ENCODE measurements around the gene SGCD.

SGCD gene

DNA sequence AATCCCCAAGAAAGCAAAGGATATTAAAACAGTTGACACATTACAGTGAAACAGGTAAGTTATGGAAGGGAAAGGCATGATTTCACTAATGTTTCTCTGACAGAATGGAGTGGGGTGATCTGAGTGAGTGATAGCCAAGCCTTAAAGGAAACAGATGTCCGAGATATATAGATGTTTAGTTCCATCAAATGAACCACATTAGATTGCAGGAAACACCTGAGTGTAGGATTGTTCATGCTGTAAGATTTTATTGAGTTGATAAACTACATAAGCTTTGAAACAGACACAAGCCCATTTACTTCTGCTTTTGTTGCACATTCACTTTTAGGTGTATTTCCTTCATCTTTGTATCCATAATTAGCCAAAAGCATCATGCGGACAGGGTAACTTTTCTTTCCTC, 356.0 kb downstream of the SGCD start:
- in situ Hi-C loops (cut with MboI; ENCODE audit: low sequenced_read_pairs), result no loop called here

DNA sequence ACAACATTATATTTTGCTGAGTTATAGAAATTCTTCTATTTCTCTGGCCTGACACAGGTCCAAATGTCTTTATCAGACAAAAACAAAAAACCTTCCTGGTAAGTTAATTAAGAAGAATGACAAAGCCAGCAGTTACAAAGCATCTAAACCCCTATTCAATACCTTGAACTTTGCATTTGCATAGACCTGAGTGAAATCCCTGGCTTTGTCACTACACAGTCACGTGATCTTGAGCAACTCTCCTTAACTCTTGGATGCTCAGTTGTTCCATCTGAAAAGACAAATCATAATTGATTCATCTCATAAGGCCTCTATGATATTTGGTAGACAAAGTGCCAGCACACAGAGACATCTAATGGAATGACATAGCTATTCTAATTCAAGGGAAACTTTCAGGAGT, 356.5 kb downstream of the SGCD start:
- in situ Hi-C loops (cut with MboI; ENCODE audit: low sequenced_read_pairs), result no loop called here

DNA sequence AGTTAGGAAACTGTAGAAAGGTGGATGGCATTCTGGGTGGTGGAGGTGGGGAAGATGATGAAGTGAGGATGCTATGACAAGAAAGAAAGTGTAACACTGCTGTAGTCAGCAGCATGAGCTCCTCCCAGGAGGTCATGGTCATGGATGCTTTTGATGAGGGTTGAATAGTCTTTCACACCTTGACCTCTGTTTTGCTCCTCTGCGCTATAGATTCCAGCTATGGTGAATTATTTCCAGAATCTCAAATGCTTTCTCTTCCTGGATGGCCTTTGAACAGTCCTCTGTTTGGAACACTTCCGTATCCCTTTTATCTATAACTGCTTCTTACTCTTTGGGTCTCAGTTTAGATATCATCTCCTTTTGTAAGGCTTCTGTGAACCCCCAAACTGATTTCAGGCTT, 357.3 kb downstream of the SGCD start:
- in situ Hi-C loops (cut with MboI; ENCODE audit: low sequenced_read_pairs), result no loop called here

DNA sequence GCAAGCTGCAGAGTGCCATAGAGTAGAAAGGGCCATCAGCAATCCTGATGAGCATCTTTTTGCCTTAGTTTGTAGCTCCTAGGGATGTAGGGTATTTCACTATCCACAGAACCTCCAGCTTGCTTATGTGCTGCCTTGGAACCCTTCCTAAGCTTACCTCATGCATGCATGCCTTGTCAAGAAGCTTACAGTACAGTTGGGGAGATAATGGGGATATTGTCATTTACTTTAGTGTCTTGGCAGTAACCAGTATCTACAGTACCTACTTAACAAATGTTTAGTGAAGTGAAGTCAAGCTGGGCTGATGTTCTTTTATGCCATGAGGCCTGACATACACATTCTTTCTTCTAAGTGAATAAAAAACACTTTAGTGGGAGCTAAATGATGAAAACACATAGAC, 358.5 kb downstream of the SGCD start:
- in situ Hi-C loops (cut with MboI; ENCODE audit: low sequenced_read_pairs), result no loop called here

DNA sequence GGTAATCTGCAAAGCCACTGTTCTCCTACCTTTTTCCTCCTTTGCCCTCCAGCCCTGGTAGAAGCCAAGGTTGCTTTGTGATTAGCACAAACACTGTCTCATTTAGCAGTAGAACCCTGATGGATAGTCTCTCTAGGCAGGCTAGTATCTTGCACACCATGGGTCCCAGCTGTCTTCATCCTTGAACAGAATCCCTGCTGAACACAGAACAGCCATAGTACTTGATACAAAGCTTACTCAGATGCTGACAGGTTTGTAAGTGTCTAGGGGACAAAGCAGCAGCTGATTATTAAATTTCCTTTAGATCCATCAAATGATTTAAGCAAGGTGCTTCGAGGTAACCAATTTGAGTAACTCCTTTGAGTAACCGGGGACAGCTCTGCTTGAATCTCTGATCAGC, 359.4 kb downstream of the SGCD start:
- in situ Hi-C loops (cut with MboI; ENCODE audit: low sequenced_read_pairs), result no loop called here

DNA sequence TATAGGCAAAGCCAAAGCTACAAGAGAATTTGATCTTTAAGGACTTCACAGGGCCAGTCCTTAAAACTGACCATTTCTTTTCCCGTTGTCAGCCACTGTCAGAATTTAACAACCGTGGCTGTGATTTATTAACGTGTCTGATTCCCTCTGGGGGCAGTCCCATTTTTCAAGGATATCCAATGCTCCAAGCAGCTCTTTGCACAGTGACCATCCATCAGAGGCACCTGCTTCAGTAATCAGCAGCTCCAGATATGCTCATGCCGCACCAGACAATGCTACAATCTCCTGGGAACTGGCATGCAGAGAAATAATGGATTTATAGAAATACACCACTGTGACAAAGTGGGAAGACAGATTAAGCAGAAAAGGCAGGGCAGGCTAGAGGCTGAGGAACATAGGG, 359.8 kb downstream of the SGCD start:
- in situ Hi-C loops (cut with MboI; ENCODE audit: low sequenced_read_pairs), result no loop called here

DNA sequence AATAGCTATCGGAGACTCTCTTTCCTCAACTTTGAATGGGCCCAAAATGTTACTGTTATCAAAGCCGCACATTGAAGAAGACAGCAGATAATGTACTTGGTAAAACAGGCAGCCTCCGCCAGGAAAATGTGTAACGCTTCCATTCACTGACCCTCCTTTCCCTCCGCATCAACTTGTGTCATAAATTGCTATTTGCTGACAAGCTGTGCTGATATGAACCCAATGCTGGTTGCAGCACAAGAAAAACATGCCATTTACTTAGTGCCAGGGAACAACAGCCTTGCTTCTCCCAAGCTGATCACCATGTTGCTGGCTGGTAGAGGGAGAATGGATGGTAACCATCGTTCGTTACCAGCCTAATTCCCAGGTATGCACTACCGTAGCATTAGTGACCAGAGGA, 360.6 kb downstream of the SGCD start:
- in situ Hi-C loops (cut with MboI; ENCODE audit: low sequenced_read_pairs), result no loop called here

DNA sequence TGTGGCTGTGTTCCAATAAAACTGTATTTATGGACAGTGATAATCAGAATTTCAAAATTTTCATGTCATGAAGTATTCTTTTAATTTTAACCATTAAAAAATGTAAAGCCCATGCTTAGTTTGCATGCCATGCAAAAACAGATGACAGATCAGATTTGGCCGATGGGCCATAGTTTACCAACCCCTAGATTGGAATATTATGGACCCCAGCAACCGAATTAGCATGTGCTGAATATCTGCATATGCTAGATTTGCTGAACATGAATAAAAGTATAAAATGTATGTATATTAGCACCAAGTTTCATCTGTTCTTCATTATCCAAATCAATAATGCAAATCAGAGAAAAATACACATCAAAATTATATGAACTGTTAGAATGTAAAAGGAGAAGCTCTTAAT, 364.6 kb downstream of the SGCD start:
- in situ Hi-C loops (cut with MboI; ENCODE audit: low sequenced_read_pairs), result no loop called here

DNA sequence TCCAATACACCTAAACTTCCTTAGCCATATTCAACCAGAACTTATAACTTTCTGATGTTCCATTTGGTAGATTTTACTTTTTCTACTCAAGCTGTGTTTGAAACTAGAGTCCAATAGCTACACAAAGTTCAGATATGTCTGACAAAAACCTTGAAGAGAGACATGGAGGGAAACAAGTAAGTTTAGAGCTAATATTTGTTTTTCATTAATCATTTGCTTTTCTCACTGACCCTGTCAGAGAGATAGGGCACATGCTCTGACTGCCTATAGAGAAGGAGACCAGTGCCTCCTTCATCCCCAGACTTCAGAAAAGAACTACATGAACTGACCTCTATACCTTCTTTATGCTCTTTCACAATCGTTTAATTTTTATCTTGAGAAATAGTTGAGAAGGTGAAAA, 366.1 kb downstream of the SGCD start:
- in situ Hi-C loops (cut with MboI; ENCODE audit: low sequenced_read_pairs), result no loop called here

DNA sequence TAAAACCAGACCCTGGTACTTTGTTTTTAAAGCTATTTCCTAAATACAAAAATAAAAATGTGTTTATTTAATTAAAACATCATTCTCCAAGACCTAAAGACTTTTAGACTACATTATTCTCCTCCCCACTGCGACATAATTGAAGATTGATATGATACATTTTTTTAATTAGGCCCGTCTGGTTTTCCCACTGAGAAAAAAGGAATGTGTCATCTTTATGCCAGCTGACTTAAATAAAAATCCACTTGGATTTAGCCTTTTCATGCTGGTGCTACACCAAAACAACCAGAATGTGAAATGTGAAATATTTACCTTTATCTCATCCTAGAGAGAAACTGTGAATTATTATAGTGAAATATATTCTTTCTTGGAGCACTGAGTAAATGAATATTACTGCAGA, 367.6 kb downstream of the SGCD start:
- in situ Hi-C loops (cut with MboI; ENCODE audit: low sequenced_read_pairs), result no loop called here

DNA sequence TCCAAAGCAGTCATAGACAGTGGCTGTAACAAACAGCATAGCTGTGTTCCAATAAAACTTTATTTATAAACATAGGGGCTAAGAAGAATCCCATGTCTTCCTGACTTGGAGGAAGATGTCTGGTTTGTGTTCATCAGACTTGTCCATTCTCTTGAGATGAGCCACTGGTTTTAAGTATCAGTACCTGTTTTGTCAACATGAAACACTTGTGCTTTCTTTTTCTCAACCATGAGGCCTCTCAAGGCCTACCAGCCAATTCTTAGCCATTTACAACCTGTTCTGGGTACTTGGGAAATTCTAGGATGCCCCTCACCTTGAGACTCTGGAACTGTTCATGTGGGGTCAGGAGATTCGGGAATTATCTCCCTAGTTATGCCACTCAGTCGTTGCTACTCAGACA, 368.8 kb downstream of the SGCD start:
- in situ Hi-C loops (cut with MboI; ENCODE audit: low sequenced_read_pairs), result no loop called here

DNA sequence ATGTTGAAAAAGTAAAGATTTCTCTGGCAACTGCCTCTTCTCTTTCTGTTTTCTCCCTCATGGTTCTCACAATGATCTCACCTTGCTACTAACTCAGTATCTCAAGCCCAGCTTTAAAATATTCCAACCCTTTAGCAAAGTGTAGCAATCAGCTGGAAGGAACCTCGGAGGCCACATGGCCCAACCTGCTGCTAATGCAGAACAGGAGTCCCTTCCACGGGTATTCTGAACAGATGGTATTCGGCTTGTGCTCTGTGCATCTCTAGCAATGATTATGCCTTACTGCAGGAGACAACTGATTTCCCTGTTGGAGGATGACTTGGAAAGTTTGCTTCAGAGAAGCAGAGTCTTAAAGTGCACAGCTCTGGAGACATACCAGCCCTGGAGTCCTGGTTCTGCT, 371.4 kb downstream of the SGCD start:
- in situ Hi-C loops (cut with MboI; ENCODE audit: low sequenced_read_pairs), result no loop called here

DNA sequence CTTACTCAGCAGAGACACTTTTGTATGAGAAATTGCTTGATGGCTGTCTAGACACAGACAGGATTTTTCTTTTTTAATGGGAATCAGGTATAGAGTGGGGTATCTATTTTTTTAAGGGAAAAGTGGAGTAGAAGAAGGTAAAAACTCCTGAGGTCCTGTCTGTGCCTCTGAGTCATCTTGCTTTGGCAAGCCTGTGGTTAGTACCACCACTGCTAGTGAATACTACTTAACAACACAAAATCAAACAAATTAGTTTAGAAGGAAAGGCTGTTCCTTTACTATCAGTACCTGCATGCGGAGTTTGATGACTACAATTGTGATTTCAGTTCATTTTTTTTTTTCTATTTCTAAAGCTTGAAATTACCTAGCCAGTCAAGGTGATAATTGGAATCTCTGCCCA, 372.2 kb downstream of the SGCD start:
- in situ Hi-C loops (cut with MboI; ENCODE audit: low sequenced_read_pairs), result no loop called here

DNA sequence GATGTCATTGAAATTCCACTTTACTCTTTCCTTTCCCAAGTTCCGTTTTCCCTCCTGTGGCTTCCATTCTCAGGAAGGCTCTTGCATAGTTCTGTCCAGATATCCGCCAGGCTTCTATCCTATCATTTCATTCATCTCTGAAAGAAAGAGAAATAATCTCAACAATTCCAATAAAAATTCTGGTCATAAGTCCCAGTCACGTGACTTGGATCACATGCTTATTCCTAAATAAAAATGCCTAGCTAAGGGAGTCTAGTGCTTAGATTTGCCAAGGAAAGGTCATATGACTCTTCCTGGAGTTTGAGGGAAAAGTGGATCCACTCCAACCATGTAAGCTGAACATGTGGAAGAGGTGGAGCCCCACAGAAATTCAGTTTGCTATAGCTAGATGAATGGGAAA, 377.2 kb downstream of the SGCD start:
- in situ Hi-C loops (cut with MboI; ENCODE audit: low sequenced_read_pairs), result no loop called here

DNA sequence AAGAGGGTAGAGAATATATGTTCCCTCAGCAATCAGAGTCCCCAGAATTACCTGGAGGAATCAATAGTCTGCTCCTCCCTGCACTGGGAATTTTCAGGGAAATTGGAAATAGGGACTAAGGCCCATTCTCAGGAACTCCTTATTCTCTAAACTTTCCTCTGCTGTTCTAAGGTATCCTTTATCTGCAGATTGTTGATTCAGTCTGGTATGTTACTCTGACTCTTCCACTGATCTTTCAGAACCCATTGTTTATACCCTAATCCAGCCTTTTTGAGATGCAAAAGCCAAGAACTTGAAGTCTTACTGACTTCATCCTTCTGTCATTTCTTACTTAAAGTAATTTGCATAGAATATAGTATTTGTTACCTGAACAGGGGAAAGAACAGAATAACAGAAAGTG, 379.7 kb downstream of the SGCD start:
- in situ Hi-C loops (cut with MboI; ENCODE audit: low sequenced_read_pairs), result no loop called here

DNA sequence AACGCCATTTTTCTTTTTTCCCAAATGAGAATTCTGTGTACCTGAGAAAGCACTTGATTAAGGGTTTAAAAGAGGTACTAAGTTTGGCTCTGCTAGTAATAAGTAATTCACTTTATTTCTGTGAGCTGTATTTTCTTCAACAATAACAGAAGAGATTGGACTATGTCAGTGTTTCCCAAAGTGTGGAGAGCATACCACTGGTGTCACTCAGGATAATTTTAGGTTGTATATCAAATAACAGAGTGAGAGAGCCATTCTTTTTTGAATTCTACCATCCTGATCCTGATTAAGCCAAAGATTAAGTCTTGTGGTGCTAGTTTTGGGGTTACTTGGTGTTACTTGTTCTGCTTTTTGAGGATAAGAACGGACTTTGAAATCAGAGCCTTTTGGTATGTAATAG, 380.8 kb downstream of the SGCD start:
- in situ Hi-C loops (cut with MboI; ENCODE audit: low sequenced_read_pairs), result no loop called here

DNA sequence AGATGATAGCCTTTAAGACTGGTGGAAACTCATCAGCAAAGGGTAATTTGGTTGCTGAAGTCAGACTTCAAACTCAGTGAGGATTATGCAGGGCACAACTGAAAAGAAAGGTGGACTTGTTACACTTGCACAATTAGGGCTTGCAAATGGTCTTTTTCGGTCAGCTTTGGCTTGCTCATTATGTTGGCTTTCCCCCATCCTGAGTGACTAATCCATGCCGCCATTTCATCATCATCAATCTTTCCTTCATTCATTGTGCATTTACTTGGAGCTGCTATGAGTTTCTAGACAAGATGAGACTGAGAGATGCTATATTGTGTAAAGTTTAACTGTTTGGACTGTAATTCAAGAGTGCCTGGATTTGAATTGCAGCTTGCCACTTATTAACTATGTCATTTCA, 388.3 kb downstream of the SGCD start:
- in situ Hi-C loops (cut with MboI; ENCODE audit: low sequenced_read_pairs), result no loop called here

DNA sequence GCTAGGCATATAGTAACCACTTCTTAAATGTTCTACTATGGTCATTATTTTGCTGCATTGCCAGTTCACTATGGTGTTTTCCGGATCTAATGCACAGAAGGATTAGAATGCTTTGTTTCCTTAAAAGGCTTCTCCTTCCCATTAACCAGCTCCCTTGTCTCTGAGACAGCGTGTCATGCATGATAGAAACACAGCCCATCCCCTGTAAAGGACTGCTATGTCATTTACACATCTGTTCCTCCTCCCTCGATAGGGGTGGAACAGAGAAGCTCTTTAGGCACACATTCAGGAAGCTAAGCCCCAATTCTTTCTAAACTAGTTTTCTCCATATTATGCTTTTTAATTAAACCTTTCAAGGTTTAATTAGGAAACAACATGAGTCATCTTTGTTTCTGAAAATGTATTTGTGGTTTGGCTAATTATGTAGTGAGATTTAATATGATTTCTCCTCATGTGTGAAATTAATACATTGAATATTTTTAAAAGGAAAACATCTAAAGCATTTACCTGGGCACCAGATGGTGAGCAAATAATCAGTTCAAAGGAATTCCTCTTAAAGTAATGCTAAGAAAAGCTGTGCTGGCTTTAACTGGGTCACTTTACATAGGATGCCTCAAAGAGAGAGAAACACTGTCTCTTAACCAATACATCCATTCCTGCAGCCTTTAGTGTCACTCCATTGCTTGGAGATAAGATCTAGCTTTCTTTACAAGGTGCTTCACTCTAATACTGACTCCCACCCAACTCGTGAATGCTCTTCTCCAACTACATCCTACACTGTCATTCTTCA, 389.8 kb downstream of the SGCD start:
- in situ Hi-C loops (cut with MboI; ENCODE audit: low sequenced_read_pairs), result no loop called here

DNA sequence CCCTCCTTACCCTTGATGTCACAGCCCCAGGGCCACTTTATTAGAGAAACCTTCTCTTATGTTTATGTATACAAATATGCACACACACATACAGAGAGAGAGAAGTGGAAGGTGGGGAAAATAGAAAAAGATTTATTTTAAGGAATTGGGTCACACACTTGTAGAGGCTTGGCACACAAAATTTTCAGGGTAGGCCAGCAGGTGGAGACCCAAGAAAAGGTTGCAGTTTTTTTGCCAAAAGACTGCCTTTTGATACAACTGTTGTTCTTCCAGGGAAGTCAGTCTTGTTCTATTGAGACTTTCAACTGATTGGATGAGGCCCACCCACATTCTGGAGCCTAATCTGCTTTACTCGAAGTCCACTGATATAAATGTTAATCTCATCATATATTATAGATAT, 392.0 kb downstream of the SGCD start:
- in situ Hi-C loops (cut with MboI; ENCODE audit: low sequenced_read_pairs), result no loop called here

DNA sequence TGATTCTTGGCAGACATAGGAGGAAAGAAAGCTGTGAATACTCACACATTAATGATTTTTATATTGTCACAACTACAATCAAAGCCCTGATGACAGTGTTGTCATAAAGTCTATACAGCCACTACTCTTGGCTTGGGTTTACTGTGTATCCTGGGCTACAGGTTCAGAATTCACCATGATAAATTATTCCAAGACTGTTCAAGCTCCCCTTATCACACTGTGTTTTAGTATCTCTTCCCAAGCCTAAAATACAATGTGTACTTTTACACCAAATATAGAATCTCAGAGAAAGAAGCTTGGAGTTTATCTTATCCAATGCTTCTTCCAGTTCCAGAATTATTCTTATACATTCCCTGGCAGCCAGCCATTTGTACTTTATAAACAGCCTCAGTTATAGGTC, 395.4 kb downstream of the SGCD start:
- in situ Hi-C loops (cut with MboI; ENCODE audit: low sequenced_read_pairs), result no loop called here

DNA sequence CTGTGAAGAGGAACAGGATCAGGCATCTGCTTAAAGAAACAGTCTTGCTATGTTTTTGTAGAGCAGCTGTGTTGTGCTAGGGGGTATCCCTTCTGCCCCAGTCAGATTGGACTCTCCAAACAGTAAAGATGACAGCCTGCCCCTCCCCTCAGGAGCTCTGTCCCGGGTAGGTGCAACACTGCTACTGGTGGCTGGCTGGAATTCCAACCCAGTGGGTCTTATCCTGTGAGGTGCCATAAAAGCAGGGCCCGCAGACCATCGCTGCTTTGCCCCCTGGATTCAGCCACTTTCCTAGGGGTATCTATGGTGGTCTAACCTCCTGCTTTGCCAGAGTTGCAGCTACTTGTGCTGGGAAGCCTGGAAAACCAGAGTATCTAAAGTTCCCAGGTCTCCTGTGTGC, 408.5 kb downstream of the SGCD start:
- in situ Hi-C loops (cut with MboI; ENCODE audit: low sequenced_read_pairs), result no loop called here

DNA sequence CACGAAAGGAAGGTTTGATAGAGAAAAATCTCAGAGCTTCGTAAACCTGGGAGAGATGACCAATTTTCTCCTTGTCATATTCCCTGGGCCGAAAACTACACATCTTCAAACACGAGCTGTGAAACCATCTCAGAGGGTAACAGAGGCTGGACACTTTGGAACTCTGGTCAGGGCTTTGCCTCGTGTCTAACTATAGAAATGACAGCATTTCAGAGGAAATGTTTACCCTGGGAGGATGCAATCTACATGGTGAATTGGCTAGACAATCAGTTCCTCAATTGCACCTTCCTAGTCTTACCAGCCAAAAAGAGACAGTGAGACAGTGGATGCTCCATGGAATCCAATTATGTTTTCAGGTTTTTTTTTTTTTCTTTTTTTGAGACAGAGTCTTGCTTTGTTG, 414.6 kb downstream of the SGCD start:
- in situ Hi-C loops (cut with MboI; ENCODE audit: low sequenced_read_pairs), result no loop called here

DNA sequence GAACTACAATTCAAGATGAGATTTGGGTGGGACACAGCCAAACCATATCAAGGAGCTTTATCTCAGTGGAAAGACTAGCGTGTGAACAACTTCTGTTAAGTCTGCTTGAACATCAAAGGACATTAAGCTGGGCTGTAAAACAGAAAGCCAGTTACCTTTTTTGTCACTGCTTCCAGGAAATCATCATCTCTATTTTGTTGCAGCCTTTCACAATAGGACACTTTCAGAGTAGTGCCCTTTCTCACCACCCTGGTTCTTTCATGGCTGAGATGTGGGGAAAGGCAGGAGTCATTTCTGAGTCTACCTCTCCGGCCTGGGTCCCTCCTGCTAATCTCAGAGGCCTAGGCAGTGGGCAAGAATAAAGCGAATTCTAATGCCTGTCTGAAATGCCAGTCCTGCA, 426.9 kb downstream of the SGCD start:
- in situ Hi-C loops (cut with MboI; ENCODE audit: low sequenced_read_pairs), result no loop called here

All from HL-60/S4 treated with retinoic acid at 250 ng/mL for 4 days and 3 days (cell line).